HAP-1 (cell line): ENCODE results near the gene ZSWIM4.
A peak's percentile ranks its signal among the peaks of the same experiment; 100 is the strongest.

Experiments
- DNase-seq, 2 experiments: peaks; one replicate each; pipeline ENCODE4 v3.0.0-alpha.2; 2016 to 2020; ENCODE audit warnings: low spot score in 2 of 2
- H3K27me3 ChIP-seq: fragments of 250-450 bp; sonication (Bioruptor Pico); 2 replicates; pipeline ENCODE4 v1.5.1; 2020; ENCODE audit warnings: low read depth, mild to moderate bottlenecking, moderate library complexity
- H3K36me3 ChIP-seq: fragments of 250-450 bp; sonication (Bioruptor Pico); replicated peaks from 2 replicates; pipeline ENCODE4 v1.5.1; 2020; ENCODE audit warnings: mild to moderate bottlenecking
- H3K4me1 ChIP-seq: fragments of 250-450 bp; sonication (Bioruptor Pico); 2 replicates; pipeline ENCODE4 v1.5.1; 2020; ENCODE audit warnings: mild to moderate bottlenecking
- H3K4me3 ChIP-seq: fragments of 250-450 bp; sonication (Bioruptor Pico); 2 replicates; pipeline ENCODE4 v1.5.1; 2020; ENCODE audit warnings: mild to moderate bottlenecking, moderate library complexity
- H3K9me3 ChIP-seq: fragments of 250-450 bp; sonication (Bioruptor Pico); 2 replicates; pipeline ENCODE4 v1.5.1; 2020; ENCODE audit warnings: mild to moderate bottlenecking, moderate library complexity
- in situ Hi-C: fragments of 300-500 bp; cut with MboI; formaldehyde crosslinking; loops from 3 replicates; pipeline ENCODE4 v1.14.3; 2020; ENCODE audit warnings: low sequenced_read_pairs, inconsistent platforms, mixed read lengths

ZSWIM4 gene

DNA sequence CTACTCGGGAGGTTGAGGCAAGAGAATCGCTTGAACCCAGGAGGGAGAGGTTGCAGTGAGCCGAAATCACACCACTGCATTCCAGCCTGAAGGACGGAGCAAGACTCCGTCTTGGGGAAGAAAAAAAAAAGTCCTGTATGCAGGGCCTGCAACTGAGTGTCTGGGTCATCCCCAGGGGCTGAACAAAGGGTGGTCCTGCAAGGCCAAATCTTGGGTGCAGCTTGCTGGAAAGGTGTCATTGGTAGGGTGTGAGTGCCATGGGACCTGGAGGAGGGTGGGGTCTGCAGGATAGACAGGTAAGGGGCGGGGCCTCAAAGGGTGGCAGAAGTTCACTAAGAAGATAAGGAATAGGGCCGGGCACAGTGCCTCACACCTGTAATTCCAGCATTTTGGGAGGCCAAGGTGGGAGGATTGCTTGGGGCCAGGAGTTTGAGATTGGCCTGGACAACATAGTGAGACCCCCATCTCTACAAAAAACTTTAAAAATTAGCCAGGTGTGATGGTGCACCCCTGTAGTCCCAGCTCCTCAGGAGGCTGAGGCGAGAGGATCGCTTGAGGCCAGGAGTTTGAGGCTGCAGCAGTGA lies 31.5 kb downstream of the ZSWIM4 start:
- in situ Hi-C loops, result no loop called here
- H3K4me1 ChIP-seq, result peaks cover 8% of the 10 kb centered on the region
- H3K36me3 ChIP-seq, result peaks cover 2% of the 10 kb centered on the region
- no peak for DNase-seq
- no peaks in the 10 kb centered on the region for H3K27me3 ChIP-seq
- no peak overlapping the region for H3K4me3 ChIP-seq
- H3K9me3 ChIP-seq, result no peaks in the 10 kb centered on the region

- DNase-seq, result no peak
- H3K4me3 ChIP-seq, result no peak overlapping the region
- no peaks in the 10 kb centered on the region for H3K27me3 ChIP-seq
- H3K4me1 ChIP-seq, result peaks cover 3% of the 10 kb centered on the region
- in situ Hi-C loops, result no loop called here
- H3K36me3 ChIP-seq, result peaks cover 2% of the 10 kb centered on the region
- H3K9me3 ChIP-seq, result no peaks in the 10 kb centered on the region
Measured at GRCh38 chr19:13827656-13828055, 32.4 kb downstream of the ZSWIM4 start.

DNA sequence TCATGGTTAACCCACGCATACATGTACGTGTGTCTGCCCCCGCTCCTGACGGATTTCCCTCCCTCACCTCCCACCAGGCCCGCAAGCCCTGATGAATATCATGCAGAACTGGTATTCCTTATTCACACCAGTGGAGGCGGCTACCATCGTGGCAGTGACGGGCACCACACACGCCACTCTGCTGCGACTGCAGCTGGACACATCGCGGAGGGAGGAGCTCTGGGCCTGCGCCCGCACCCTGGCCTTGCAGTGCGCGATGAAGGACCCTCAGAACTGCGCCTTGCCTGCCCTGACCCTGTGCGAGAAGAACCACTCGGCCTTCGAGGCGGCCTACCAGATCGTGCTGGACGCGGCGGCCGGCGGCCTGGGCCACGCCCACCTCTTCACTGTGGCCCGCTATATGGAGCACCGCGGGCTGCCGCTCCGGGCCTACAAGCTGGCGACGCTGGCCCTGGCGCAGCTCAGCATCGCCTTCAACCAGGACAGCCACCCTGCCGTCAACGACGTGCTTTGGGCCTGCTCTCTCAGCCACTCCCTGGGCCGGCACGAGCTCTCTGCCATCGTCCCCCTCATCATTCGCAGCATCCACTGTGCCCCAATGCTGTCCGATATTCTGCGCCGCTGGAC lies 35.0 kb downstream of the ZSWIM4 start:
- Histone ChIP-seq H3K4me1 (no peaks in the 10 kb centered on the region), H3K36me3 (peaks cover 12% of the 10 kb centered on the region), H3K9me3 (no peaks in the 10 kb centered on the region), H3K4me3 (no peak overlapping the region), H3K27me3 (no peaks in the 10 kb centered on the region)
- in situ Hi-C loops, result no loop called here
- no peak for DNase-seq

GRCh38 chr19:13830741-13831536 lies 35.7 kb downstream of the ZSWIM4 start:
- in situ Hi-C loops, result no loop called here
- H3K4me3 ChIP-seq, result no peak overlapping the region
- no peaks in the 10 kb centered on the region for H3K4me1 ChIP-seq
- peaks cover 13% of the 10 kb centered on the region for H3K36me3 ChIP-seq
- DNase-seq, result no peak
- no peaks in the 10 kb centered on the region for H3K27me3 ChIP-seq
- no peaks in the 10 kb centered on the region for H3K9me3 ChIP-seq

GRCh38 chr19:13831537-13832467 lies 36.6 kb downstream of the ZSWIM4 start:
- Histone ChIP-seq H3K9me3 (no peaks in the 10 kb centered on the region), H3K4me3 (no peak overlapping the region), H3K4me1 (no peaks in the 10 kb centered on the region), H3K36me3 (peaks cover 18% of the 10 kb centered on the region), H3K27me3 (no peaks in the 10 kb centered on the region)
- in situ Hi-C loops, result no loop called here
- DNase-seq, result no peak

- Histone ChIP-seq H3K27me3 (no peaks in the 10 kb centered on the region), H3K4me3 (no peak overlapping the region), H3K36me3 (peaks cover 20% of the 10 kb centered on the region), H3K9me3 (no peaks in the 10 kb centered on the region), H3K4me1 (no peaks in the 10 kb centered on the region)
- peak in 1 of 2 experiments; percentile 62 for DNase-seq
- in situ Hi-C loops, result no loop called here
Measured at GRCh38 chr19:13833330-13834243, 38.3 kb downstream of the ZSWIM4 start.

- no peaks in the 10 kb centered on the region for H3K27me3 ChIP-seq
- DNase-seq, result no peak
- H3K36me3 ChIP-seq, result peaks cover 23% of the 10 kb centered on the region
- peaks cover 3% of the 10 kb centered on the region for H3K4me1 ChIP-seq
- no peaks in the 10 kb centered on the region for H3K9me3 ChIP-seq
- in situ Hi-C loops, result no loop called here
- H3K4me3 ChIP-seq, result no peak overlapping the region
Measured at GRCh38 chr19:13834244-13835069, 39.2 kb downstream of the ZSWIM4 start.

- H3K4me3 ChIP-seq, result no peak overlapping the region
- in situ Hi-C loops, result no loop called here
- H3K4me1 ChIP-seq, result peaks cover 14% of the 10 kb centered on the region
- DNase-seq, result no peak
- H3K9me3 ChIP-seq, result no peaks in the 10 kb centered on the region
- H3K36me3 ChIP-seq, result peaks cover 21% of the 10 kb centered on the region
- no peaks in the 10 kb centered on the region for H3K27me3 ChIP-seq
Measured at GRCh38 chr19:13835791-13836723, 40.8 kb downstream of the ZSWIM4 start.

- Histone ChIP-seq H3K27me3 (no peaks in the 10 kb centered on the region), H3K36me3 (peaks cover 20% of the 10 kb centered on the region), H3K9me3 (no peaks in the 10 kb centered on the region), H3K4me3 (no peak overlapping the region), H3K4me1 (peaks cover 22% of the 10 kb centered on the region)
- in situ Hi-C loops, result no loop called here
- DNase-seq, result no peak
Measured at GRCh38 chr19:13838435-13839129, 43.3 kb downstream of the ZSWIM4 start.

GRCh38 chr19:13839130-13839937 lies 44.1 kb downstream of the ZSWIM4 start:
- peak overlapping the region; percentile 63 for H3K4me3 ChIP-seq
- DNase-seq, result peak in 1 of 2 experiments; percentile 68
- H3K36me3 ChIP-seq, result peaks cover 14% of the 10 kb centered on the region
- in situ Hi-C loops, result no loop called here
- H3K4me1 ChIP-seq, result peaks cover 29% of the 10 kb centered on the region
- no peaks in the 10 kb centered on the region for H3K9me3 ChIP-seq
- no peaks in the 10 kb centered on the region for H3K27me3 ChIP-seq
